ENCODE data around the gene LRRFIP2. TPM values are rescaled to one million over a fixed set of nuclear protein-coding genes. Genes with fewer than 3 reads are reported as not detected.
A peak's percentile ranks its signal among the peaks of the same experiment; 100 is the strongest.
"Not testable (repeated sequence)": the region's sequence is repeated elsewhere in the genome, so short reads cannot be mapped to it uniquely, and the experiment has no call there.

Gene LRRFIP2
- total RNA-seq, 1 experiment from 2014 or later, result 19.7 TPM

- no peak for DNase-seq (ENCODE audit: low spot score)
Observed at GRCh38 chr3:37064747-37065146, 109.6 kb downstream of the LRRFIP2 start.

- no peak for DNase-seq (ENCODE audit: low spot score)
Observed at GRCh38 chr3:37058117-37058516, 116.3 kb downstream of the LRRFIP2 start.

- no peak for DNase-seq (ENCODE audit: low spot score)
Observed at GRCh38 chr3:37056826-37057225, 117.6 kb downstream of the LRRFIP2 start.

GRCh38 chr3:37055077-37055476, 119.3 kb downstream of the LRRFIP2 start:
- not testable (repeated sequence) for DNase-seq (ENCODE audit: low spot score)

GRCh38 chr3:37054370-37054769, 120.0 kb downstream of the LRRFIP2 start:
- peak; percentile 21 for DNase-seq (ENCODE audit: low spot score)

GRCh38 chr3:37053753-37054152, 120.6 kb downstream of the LRRFIP2 start:
- no peak for DNase-seq (ENCODE audit: low spot score)

GRCh38 chr3:37053337-37053736, 121.0 kb downstream of the LRRFIP2 start:
- no peak for DNase-seq (ENCODE audit: low spot score)

- peak; percentile 6 for DNase-seq (ENCODE audit: low spot score)
Observed at GRCh38 chr3:37052860-37053259, 121.5 kb downstream of the LRRFIP2 start.

GRCh38 chr3:37050282-37050681, 124.1 kb downstream of the LRRFIP2 start:
- no peak for DNase-seq (ENCODE audit: low spot score)

- DNase-seq (ENCODE audit: low spot score), result not testable (repeated sequence)
Observed at GRCh38 chr3:37042712-37043111, 131.7 kb downstream of the LRRFIP2 start.

- no peak for DNase-seq (ENCODE audit: low spot score)
Observed at GRCh38 chr3:37041546-37042195, 132.7 kb downstream of the LRRFIP2 start.

GRCh38 chr3:37040231-37040630, 134.2 kb downstream of the LRRFIP2 start:
- no peak for DNase-seq (ENCODE audit: low spot score)

- no peak for DNase-seq (ENCODE audit: low spot score)
Observed at GRCh38 chr3:37039161-37039846, 135.1 kb downstream of the LRRFIP2 start.

- no peak for DNase-seq (ENCODE audit: low spot score)
Observed at GRCh38 chr3:37037352-37037751, 137.0 kb downstream of the LRRFIP2 start.

- DNase-seq (ENCODE audit: low spot score), result no peak
Observed at GRCh38 chr3:37032961-37033360, 141.4 kb downstream of the LRRFIP2 start.

GRCh38 chr3:37031096-37031682, 143.2 kb downstream of the LRRFIP2 start:
- no peak for DNase-seq (ENCODE audit: low spot score)

- DNase-seq (ENCODE audit: low spot score), result no peak
Observed at GRCh38 chr3:37030588-37030987, 143.8 kb downstream of the LRRFIP2 start.

- no peak for DNase-seq (ENCODE audit: low spot score)
Observed at GRCh38 chr3:37029516-37030163, 144.7 kb downstream of the LRRFIP2 start.

- DNase-seq (ENCODE audit: low spot score), result no peak
Observed at GRCh38 chr3:37029111-37029510, 145.3 kb downstream of the LRRFIP2 start.

- no peak for DNase-seq (ENCODE audit: low spot score)
Observed at GRCh38 chr3:37028329-37028728, 146.1 kb downstream of the LRRFIP2 start.

- DNase-seq (ENCODE audit: low spot score), result no peak
Observed at GRCh38 chr3:37026851-37027250, 147.5 kb downstream of the LRRFIP2 start.

- no peak for DNase-seq (ENCODE audit: low spot score)
Observed at GRCh38 chr3:37025561-37026335, 148.6 kb downstream of the LRRFIP2 start.
